Pancreas (tissue), 10 donors: ENCODE results near the gene INSC. TPM values are rescaled to one million over a fixed set of nuclear protein-coding genes. Genes with fewer than 3 reads are reported as not detected.
A peak's percentile ranks its signal among the peaks of the same experiment; 100 is the strongest.

Source experiments
- ATAC-seq, 4 donors: fragments of 200-7000 bp; cut with Tn5 transposase; one replicate each; pipeline versions ENCODE4 v1.8.0 to v1.9.1; 2020; ENCODE audit warnings: mild to moderate bottlenecking in 4 of 4, moderate library complexity in 4 of 4
- DNase-seq, 6 donors: peaks; one replicate each; pipeline ENCODE4 v3.0.0-alpha.2; 2020
- FAIRE-seq: peaks from 2 replicates; lab custom pipeline; 2012; peaks lifted over from hg19 to GRCh38; lab: Jason Lieb, UNC
- H3K27ac ChIP-seq, 4 donors: fragments of 200-600 bp; sonication (generic); 1 replicate in 3 of 4; 2 replicates in 1 of 4; pipeline versions ENCODE4 v1.5.0 to v1.8.0; 2020
- H3K27me3 ChIP-seq, 4 donors: fragments of 200-600 bp; one replicate each; pipeline ENCODE4 v1.8.0; 2021
- H3K36me3 ChIP-seq, 3 donors: fragments of 200-600 bp; sonication (generic) in 1 of 3; one replicate each; pipeline versions ENCODE4 v1.5.0 to v1.8.0; 2020 to 2021
- H3K4me1 ChIP-seq, 3 donors: fragments of 200-600 bp; one replicate each; pipeline ENCODE4 v1.8.0; 2021
- H3K4me3 ChIP-seq, 4 donors: fragments of 200-600 bp; sonication (generic) in 2 of 4; one replicate each; pipeline versions ENCODE4 v1.5.0 to v1.8.0; 2020 to 2021
- H3K9me3 ChIP-seq, 4 donors: fragments of 200-600 bp; one replicate each; pipeline ENCODE4 v1.8.0; 2021
- CTCF ChIP-seq, 4 donors: fragments of 200-600 bp; sonication (generic) in 3 of 4; IDR thresholded peaks; one replicate each; pipeline versions ENCODE4 v1.5.0 to v1.8.0; 2021; ENCODE audit warnings: antibody characterized with exemption in 4 of 4
- WGBS, 2 donors: extraction: QIAGEN DNeasy Blood & Tissue Kit; methylation state at CpG; one replicate each; pipeline ENCODE4 v1.1.7; 2013; 5-methylcytosine and 5-hydroxymethylcytosine counted together
- intact Hi-C, 3 donors: fragments of 100-400 bp; cut with DNase I; formaldehyde crosslinking; loops; one replicate each; pipeline versions ENCODE4 v1.11.1 to v1.14.2; 2022
- polyA plus RNA-seq, 2 donors: library from polyadenylated mRNA; stranded (reverse); fragments of 200-250 nt; gene quantifications; one replicate each; pipeline ENCODE4 v1.2.3, GENCODE V29; 2013
- total RNA-seq, 6 donors: library from RNA; stranded (reverse); fragmentation: NEBNext Ultra II Directional in 4 of 6; extraction: Animal tissue kit (Norgen Biotek cat#: 25700) in 4 of 6; gene quantifications; one replicate each; pipeline versions ENCODE4 v1.2.1 to v1.2.4, GENCODE V29; 2021 to 2023
- donor health status: healthy with polysubstance abuse.
- donor health status: DM: no; HTN: no; CAD: no; lungs with moderate emphysema.
- donor health status: DM: no; HTN: no; CAD: no.
- donor health status: control.
- donor health status: control.
- donor health status: Bipolar disorder and iron deficiency.
- donor health status: DM: yes; HTN: yes; CAD: no.
- donor health status: DM: no; HTN: no; CAD: no.
- donor health status: DM: no; HTN: no; CAD: no.
- donor health status: DM: yes; HTN: yes; CAD: no.

The INSC gene
- total and polyA plus RNA-seq, 8 donors: 0.50 to 1.6 (median 0.57) TPM

GRCh38 chr11:15275141-15275540 lies 160.4 kb downstream of the INSC start:
- TF ChIP-seq CTCF (IDR thresholded peaks at IDR 0.05): no peak
- intact Hi-C loops: no loop called here
- no peak overlapping the region for H3K4me3 ChIP-seq
- no peaks in the 10 kb centered on the region for H3K36me3 ChIP-seq
- H3K27me3 ChIP-seq: no peaks in the 10 kb centered on the region
- H3K27ac ChIP-seq: no peak overlapping the region
- 43 to 53% methylated on average over 2 of the region's 2 CpGs for WGBS, 2 donors
- H3K9me3 ChIP-seq: no peaks in the 10 kb centered on the region
- DNase-seq (no peak), FAIRE-seq (no peak), ATAC-seq (no peak)
- no peaks in the 10 kb centered on the region for H3K4me1 ChIP-seq

DNA sequence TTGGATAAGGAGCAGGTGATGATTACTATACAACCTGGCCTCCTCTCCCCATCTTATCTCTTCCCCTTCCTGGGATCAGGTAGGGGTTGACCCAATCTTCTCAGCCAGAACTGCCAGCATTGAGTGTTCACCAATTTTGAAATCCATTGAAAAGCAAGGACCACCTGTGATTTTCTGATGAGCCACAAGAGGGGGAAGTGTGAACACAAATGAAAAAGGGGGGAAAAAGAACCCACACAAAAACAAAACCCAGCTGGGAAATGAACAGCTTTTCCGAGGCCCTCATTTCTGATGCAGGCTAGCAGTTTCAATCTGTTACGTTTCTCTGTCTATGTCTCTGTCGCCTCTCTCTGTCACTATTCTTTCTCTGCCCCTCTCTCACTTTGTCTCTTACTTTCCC lies 161.9 kb downstream of the INSC start:
- TF ChIP-seq CTCF (IDR thresholded peaks at IDR 0.05): no peak
- Histone ChIP-seq H3K27ac (no peak overlapping the region), H3K9me3 (no peaks in the 10 kb centered on the region), H3K4me3 (no peak overlapping the region), H3K4me1 (no peaks in the 10 kb centered on the region), H3K36me3 (no peaks in the 10 kb centered on the region), H3K27me3 (no peaks in the 10 kb centered on the region)
- intact Hi-C loops: no loop called here
- ATAC-seq (peak in 2 of 4 donors; percentile 26 to 53), FAIRE-seq (no peak), DNase-seq (no peak)
- 38 to 61% methylated on average over 3 of the region's 3 CpGs for WGBS, 2 donors

GRCh38 chr11:15278128-15278527 lies 163.4 kb downstream of the INSC start:
- no peak for ATAC-seq
- H3K27ac ChIP-seq: no peak overlapping the region
- H3K4me3 ChIP-seq: no peak overlapping the region
- WGBS, 2 donors: 70 to 75% methylated on average over 5 of the region's 5 CpGs
- no peaks in the 10 kb centered on the region for H3K4me1 ChIP-seq
- H3K36me3 ChIP-seq: no peaks in the 10 kb centered on the region
- no peak for TF ChIP-seq CTCF (IDR thresholded peaks at IDR 0.05)
- FAIRE-seq: no peak
- intact Hi-C loops: no loop called here
- no peaks in the 10 kb centered on the region for H3K27me3 ChIP-seq
- DNase-seq: no peak
- H3K9me3 ChIP-seq: no peaks in the 10 kb centered on the region

DNA sequence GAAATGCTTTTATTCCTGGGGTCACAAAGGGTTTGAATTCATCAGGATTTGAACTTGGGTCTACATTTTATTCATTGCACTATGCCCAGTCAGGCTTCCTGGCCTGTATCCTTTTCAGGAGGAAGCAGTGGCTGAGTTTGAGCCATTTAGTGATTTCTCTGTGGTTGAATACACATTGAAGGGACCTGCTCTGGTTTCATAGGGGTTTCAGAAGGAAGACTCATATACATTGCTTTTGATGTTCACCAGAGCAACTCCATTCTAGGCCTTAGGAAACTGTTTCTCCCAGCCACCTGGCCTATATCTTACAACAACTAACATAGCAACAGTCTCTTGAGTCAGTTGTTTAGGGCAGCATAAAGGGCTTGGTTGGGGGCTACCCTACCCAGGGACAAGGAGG lies 165.7 kb downstream of the INSC start:
- FAIRE-seq: no peak
- TF ChIP-seq CTCF (IDR thresholded peaks at IDR 0.05): no peak
- no peak for ATAC-seq
- Histone ChIP-seq H3K36me3 (no peaks in the 10 kb centered on the region), H3K27me3 (no peaks in the 10 kb centered on the region), H3K27ac (no peak overlapping the region), H3K4me1 (no peaks in the 10 kb centered on the region), H3K4me3 (no peak overlapping the region), H3K9me3 (no peaks in the 10 kb centered on the region)
- DNase-seq: no peak
- intact Hi-C loops: no loop called here

DNA sequence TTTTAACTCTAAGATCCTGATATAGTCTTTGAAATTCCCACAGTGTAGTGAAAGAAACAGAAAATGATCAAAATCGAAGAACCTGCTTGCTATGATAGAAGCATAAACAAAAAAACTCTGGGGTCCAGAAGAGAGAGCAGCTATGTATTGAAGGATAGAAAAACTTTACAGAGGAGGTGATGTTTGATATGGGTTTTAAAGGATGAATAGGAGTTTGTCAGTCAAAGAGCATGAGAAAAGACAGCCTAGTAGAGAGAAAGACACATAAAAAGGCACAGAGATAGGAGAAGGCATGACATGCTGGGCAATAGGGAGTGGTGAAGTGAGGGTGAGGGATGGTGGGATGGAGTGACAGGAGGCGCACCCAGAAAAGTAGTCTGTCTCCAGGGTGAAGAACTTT lies 168.0 kb downstream of the INSC start:
- Histone ChIP-seq H3K27ac (no peak overlapping the region), H3K4me1 (no peaks in the 10 kb centered on the region), H3K36me3 (no peaks in the 10 kb centered on the region), H3K4me3 (no peak overlapping the region), H3K9me3 (no peaks in the 10 kb centered on the region), H3K27me3 (no peaks in the 10 kb centered on the region)
- WGBS, 2 donors: 75 to 76% methylated on average over 2 of the region's 2 CpGs
- TF ChIP-seq CTCF (IDR thresholded peaks at IDR 0.05): no peak
- DNase-seq (no peak), FAIRE-seq (no peak), ATAC-seq (no peak)
- intact Hi-C loops: no loop called here
